GF-D8 (cell line): Measurements from ENCODE around the gene ESPNL.
"Not testable (repeated sequence)": the region's sequence is repeated elsewhere in the genome, so short reads cannot be mapped to it uniquely, and the experiment has no call there.

Experiments
- DNase-seq: peaks from one replicate; lab custom pipeline; 2025; lab: John Stamatoyannopoulos, UW

ESPNL gene

GRCh38 chr2:238114851-238115660, 14.9 kb downstream of the ESPNL start:
- no peak for DNase-seq

DNA sequence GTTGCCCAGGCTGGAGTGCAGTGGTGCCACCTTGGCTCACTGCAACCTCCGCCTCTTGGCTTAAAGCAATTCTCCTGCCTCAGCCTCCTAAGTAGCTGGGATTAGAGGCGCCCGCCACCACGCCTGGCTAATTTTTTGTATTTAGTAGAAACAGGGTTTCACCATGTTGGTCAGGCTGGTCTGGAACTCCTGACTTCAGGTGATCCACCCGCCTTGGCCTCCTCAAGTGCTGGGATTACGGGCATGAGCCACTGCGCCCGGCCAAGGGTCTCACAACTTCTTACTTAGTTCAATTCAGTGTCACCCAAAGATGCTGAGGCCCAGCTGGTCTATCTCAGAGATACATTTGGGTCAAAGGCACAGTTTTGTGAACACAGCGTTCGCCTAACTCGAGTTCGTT, 15.6 kb downstream of the ESPNL start:
- not testable (repeated sequence) for DNase-seq

DNA sequence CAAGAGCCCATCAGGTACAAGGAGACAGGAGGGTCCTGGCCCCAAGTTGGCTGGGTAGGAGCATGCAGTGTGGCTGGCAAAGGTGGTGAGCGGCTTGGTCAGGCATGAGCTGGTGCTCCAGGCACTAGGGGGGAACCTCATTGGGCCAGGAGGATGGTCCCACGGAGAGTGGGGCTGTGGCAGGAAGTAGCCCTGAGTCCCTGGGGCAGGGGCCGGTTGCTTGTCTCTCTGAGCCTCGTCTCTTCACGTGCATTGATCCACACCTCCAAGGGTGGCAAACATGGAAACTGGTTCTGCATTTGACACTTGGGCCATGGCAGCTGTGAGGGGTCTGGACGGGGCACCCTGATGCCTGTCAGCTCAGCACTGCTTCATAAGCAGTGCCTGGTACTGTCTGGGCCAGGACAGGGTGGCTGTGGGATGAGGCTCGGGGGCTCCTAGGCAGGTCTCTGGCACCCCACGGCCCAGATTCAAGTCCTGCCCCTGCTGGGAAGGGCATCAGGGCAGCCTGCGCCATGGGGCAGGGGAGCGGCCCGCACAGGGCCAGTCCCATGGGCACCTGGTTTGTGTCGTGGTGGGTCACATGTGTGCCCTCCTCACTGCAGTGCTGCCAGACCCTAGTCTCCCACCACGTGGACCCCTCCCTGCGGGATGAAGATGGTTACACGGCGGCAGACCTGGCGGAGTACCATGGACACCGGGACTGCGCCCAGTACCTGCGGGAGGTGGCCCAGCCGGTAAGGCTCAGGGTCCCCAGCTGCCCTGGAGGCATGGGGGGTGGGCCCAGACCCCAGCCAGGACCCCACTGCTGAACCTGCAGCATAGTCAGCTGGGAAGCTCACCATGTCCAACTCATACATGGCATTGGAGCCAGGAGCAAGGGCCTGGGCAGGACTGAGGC, 16.4 kb downstream of the ESPNL start:
- DNase-seq, result no peak

DNA sequence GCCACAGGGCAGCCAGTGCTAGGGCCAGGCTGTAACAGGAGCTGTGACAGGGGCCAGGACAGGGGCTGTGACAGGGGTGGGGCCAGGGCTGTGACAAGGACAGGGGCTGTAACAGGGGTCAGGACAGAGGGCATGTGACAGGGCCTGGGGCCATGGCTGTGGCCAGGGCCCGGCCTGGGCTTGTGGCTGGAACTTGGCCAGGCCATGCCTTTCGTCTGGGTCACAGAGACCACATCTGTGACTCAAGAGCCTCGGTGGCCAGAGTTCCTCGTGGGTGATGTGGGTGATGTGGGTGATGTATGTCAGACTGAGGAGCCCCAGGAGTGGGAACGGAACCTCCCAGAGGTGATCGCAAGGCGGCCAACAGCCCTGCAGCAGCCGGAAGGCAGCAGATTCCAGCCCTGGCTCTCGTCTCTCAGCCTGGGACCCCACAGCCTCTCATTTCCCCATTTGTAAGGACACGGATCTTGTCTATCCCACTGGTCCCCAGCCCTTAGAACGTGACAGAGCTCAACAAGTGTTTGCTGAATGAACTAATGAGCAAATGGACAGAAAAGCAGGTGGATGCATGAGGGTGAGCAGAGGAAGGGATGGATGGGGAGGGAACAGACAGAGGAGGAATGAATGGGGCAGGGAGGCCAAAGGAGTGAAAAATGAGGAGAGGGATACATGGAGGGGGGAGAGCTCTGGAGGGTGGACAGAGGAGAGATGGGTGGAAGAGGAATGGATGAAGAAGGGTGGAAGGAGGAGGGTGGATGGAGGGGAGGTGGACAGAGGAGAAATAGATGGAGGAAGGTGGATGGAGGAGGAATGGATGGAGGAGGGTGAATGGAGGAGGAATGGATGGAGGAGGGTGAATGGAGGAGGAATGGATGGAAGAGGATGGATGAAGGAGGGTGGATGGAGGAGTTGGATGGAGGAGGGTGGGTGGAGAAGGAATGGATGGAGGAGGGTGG, 17.3 kb downstream of the ESPNL start:
- DNase-seq, result no peak

GRCh38 chr2:238119756-238120462, 19.8 kb downstream of the ESPNL start:
- DNase-seq, result no peak

DNA sequence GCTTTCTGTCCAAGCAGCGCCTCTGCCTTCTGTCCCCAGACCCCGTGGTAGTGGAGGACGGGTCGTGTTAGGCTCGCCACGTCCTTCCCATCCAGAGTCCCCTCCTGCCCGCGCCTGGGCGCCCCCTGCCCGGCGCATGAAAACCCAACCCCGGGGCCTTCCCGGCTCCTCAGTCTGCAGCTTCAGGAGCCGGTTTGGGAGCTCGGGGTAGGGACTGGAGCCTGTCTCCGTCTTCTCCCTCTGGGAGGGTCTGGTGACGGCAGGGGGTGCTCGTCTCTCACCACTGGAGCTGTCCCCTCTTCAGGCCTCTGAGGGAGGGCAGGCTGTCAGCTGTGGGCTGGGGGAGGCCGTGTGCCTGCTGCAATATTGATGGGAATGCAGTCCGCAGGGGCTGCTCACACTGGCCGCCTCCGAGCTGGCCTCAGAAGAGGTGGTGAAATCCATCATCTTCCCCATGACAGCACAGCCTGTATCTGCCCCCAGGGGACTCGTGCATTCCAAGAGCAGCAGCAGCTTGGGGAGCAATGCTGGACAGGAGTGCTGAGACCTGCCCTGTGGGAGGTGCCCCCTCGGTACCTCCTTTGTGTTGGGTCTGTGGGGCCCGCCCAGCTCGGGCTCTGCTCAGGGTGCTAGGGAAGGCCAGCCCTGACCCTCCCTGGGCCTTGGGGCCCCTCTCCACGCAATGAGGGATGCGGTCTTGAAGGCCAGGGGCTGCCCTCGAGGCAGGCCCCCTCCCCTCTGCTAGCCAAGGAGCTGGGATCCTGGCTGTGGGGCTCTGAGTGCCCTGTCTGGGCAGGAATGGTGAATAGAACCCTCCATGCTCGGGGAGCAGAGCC, 20.5 kb downstream of the ESPNL start:
- no peak for DNase-seq

- no peak for DNase-seq
Measured at GRCh38 chr2:238121511-238122286, 21.6 kb downstream of the ESPNL start.

DNA sequence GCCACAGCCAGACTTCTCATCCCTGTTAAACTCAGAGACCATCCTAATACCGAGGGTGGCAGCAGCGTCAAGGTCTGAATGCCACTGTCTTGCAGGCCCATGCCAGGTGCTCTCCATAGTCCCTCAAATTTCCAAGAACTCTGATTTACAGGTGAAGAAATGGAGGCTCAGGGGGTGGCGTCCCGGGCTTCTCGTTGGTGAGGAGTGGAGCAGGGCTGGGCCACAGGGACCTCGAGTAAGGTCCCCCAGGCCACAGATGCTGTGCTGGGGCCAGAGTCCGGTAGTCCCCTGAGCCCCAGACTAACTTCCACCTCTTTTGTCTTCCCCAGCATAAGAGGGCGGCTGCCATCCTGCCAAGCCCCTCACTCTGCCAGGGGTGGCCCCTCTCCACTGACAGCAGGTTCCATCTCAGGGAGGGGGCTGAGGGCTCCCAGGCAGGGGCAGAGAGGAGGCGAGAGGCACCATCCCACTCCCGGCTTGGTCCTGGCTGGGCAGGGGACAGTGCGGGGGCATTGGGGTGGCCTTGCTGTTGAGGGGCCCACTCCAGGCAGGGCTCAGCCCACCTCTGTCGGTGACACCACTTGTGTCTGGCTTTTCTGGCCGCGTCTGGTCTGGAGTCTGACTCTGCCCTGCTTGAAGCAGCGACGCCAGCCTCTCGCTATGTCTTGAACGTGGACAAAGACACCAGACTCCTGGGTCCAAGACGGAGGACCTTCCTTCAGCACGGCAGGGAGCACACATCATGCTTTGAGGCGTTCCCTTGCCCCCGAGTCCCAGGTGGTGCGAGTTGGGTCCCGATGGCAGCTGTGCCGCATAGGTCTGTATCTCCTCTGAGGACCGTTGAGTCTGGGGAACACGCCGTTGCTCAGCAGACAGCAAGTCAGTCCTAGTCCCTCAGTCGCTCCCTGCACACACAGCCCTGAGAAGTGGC, 22.4 kb downstream of the ESPNL start:
- no peak for DNase-seq

DNA sequence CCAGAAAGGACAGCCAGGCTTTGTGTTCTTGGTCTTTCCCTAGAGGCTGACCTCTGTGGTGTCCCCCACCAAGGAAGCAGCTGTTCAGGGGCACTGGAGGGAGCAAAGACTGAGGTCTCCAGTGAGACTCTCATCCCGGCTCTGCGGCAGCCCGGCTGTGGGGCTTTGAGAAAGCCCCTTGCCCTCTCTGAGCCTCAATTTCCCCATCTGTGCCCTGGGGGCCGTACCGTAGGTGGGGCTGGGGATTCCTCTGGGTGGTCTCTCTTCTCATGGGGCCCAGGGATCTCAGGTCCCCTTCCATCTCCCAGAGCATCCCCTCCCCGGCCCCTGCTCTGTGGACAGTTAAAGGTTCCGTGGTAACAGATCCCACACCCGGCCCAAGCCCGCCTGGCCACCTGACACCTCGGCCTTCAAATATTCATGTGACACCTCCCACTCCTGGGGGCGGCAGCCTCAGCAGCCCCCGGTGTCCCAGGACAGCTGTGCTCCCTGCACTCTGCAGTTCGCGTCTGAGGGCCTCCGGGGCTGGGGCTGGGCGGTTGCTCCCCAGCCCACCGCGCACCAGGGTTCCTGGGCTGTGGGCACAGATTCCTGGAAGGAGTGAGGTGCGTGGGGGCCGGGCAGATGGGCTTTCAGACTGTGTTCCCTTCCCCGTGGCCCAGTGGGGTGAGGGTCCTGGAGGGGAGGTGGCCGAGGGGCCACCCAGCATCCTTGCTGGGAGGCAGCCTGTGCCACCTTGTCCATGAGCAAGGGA, 23.3 kb downstream of the ESPNL start:
- DNase-seq, result no peak

- no peak for DNase-seq
Measured at GRCh38 chr2:238123991-238124470, 23.9 kb downstream of the ESPNL start.

DNA sequence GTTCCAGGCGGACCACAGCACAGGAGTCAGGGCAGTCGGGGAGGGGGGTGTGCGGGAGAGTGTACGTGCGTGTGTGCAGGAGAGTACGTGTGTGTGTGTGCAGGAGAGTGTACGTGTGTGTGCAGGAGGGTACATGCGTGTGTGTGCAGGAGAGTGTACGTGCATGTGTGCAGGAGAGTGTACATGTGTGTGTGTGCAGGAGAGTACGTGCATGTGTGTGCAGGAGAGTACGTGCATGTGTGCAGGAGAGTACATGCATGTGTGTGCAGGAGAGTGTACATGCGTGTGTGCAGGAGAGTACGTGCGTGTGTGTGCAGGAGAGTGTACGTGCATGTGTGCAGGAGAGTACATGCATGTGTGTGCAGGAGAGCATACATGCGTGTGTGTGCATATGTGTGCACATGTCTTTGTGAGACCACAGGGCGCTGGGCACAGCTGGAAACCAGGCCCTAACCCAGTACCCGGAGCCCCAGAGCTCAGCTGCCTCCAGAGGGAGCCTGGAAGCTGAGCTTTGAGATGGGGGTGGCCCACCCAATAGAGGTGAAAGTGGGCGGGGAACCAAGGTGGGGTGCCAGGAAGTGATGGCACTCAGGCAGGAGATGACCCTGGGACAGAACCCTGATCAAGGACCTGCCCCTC, 24.5 kb downstream of the ESPNL start:
- no peak for DNase-seq

- no peak for DNase-seq
Measured at GRCh38 chr2:238125127-238125885, 25.2 kb downstream of the ESPNL start.

DNA sequence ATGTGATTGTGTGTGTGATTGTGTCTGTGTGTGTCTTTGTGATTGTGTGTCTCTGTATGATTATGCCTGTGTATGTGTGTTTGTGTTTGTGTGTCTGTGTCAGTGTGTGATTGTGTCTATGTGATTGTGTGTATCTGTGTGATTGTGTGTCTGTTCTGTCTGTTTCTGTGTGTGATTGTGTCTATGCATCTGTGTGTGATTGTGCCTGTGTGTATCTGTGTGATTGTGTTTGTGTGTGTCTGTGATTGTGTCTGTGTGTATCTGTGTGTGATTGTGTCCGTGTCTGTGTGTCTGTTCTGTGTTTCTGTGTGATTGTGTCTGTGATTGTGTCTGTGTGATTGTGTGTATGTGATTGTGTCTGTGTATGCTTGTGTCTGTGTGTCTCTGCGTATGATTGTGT, 26.2 kb downstream of the ESPNL start:
- no peak for DNase-seq

DNA sequence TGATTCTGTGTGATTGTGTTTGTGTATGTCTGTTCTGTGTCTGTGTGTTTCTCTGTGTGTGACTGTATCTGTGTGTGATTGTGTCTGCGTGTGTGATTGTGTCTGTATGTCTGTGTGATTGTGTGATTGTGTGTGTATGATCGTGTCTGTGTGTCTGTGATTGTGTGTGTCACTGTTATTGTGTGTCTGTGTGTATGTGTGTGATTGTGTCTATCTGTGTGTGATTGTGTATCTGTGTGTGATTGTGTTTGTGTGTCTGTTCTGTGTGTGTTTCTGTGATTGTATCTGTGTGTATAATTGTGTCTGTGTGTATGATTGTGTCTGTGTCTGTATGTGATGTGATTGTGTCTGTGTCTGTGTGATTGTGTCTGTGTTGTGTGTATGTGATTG, 26.6 kb downstream of the ESPNL start:
- no peak for DNase-seq

DNA sequence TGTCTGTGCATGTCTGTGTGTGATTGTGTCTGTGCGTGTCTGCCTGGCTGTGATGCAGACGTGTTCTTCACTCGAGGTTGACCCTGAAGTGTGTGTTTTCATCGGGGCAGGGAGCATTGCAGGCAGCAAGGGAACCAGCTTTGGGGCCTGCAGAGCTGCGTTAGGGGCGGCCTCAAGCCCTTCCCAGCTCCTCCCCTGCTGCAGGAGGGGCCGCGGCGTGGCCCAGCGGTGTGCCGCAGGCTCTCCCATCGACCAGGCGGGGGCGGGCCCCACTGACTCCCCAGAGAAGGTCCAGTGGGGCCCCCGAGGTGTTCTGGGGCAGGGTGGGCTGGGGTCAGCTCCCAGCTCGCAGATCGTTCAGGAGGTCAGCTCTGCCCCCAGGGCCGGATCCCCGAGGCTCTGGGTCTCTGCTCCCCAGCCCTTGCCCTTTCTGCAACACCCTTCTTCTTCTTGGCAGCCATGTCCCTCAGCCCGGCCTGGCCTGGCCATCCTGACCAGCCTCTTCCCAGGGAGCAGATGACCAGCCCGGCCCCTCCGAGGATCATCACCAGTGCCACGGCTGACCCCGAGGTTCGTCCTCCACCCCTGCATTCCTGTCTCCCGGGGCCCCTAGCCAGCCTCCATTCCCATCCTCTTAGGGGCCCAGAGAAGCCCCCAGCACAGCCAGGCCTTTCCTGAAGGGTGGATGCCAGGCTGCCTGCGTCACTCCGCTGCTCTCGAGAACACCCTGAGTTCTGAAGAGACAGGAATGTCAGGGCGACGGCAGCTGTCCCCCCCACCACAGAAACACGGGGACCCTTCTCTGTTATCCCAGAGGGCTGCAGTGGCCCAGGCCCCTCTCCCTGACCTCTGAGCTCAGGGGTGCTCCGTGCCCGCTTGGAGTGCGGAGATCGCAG, 27.3 kb downstream of the ESPNL start:
- DNase-seq, result no peak
